ENCODE data around the gene TMEM86B.
"Not testable (repeated sequence)": the region's sequence is repeated elsewhere in the genome, so short reads cannot be mapped to it uniquely, and the experiment has no call there.

Gene TMEM86B

GRCh38 chr19:55209693-55210472, 18.7 kb downstream of the TMEM86B start:
- DNase-seq (ENCODE audit: insufficient read length, low spot score) (no peak), FAIRE-seq (no peak)
- TF ChIP-seq POU2F2 (IDR thresholded peaks at IDR 0.05; ENCODE audit: low read depth, low read length) (no peak), POLR2AphosphoS5 (IDR thresholded peaks at IDR 0.05; ENCODE audit: low read depth, low read length) (no peak), SPI1 (IDR thresholded peaks at IDR 0.05; ENCODE audit: low read depth, low read length) (no peak), POLR2A (IDR thresholded peaks at IDR 0.05; ENCODE audit: low read depth, low read length) (no peak)

- TF ChIP-seq PAX5 (IDR thresholded peaks at IDR 0.05; ENCODE audit: insufficient read depth, low read length, severe bottlenecking): no peak
- TF ChIP-seq TAF1 (IDR thresholded peaks at IDR 0.05; ENCODE audit: low read depth, low read length): no peak
- no peak for TF ChIP-seq SPI1 (IDR thresholded peaks at IDR 0.05; ENCODE audit: low read depth, low read length)
- no peak for TF ChIP-seq POLR2A (IDR thresholded peaks at IDR 0.05; ENCODE audit: low read depth, low read length)
- TF ChIP-seq POLR2AphosphoS5 (IDR thresholded peaks at IDR 0.05; ENCODE audit: low read depth, low read length): no peak
- no peak for TF ChIP-seq POU2F2 (IDR thresholded peaks at IDR 0.05; ENCODE audit: low read depth, low read length)
- no peak for FAIRE-seq
- DNase-seq (ENCODE audit: insufficient read length, low spot score): no peak
These were observed 19.5 kb downstream of the TMEM86B start, which contains the start of gene PTPRH for GRCh38 chr19:55208880-55209692. Gene PTPRH (minus strand): TSS chr19:55209501. CDS start chr19:55209433, 68 bp downstream.

- FAIRE-seq: no peak
These were observed 21.7 kb downstream of the TMEM86B start for GRCh38 chr19:55206664-55207500.

GRCh38 chr19:55202199-55202598, 26.4 kb downstream of the TMEM86B start:
- not testable (repeated sequence) for DNase-seq (ENCODE audit: insufficient read length, low spot score); FAIRE-seq

More at GRCh38 chr19:55206664-55207500, 21.7 kb downstream of the TMEM86B start:
- no peak for TF ChIP-seq TAF1 (IDR thresholded peaks at IDR 0.05; ENCODE audit: low read depth, low read length)
- no peak for TF ChIP-seq PAX5 (IDR thresholded peaks at IDR 0.05; ENCODE audit: insufficient read depth, low read length, severe bottlenecking)
- no peak for TF ChIP-seq POU2F2 (IDR thresholded peaks at IDR 0.05; ENCODE audit: low read depth, low read length)
- TF ChIP-seq SPI1 (IDR thresholded peaks at IDR 0.05; ENCODE audit: low read depth, low read length): no peak
- TF ChIP-seq POLR2AphosphoS5 (IDR thresholded peaks at IDR 0.05; ENCODE audit: low read depth, low read length): no peak
- TF ChIP-seq POLR2A (IDR thresholded peaks at IDR 0.05; ENCODE audit: low read depth, low read length): no peak
- no peak for DNase-seq (ENCODE audit: insufficient read length, low spot score)

GRCh38 chr19:55199620-55200204, 28.9 kb downstream of the TMEM86B start:
- DNase-seq (ENCODE audit: insufficient read length, low spot score) (no peak), FAIRE-seq (no peak)
- TF ChIP-seq PAX5 (IDR thresholded peaks at IDR 0.05; ENCODE audit: insufficient read depth, low read length, severe bottlenecking) (no peak), POLR2A (IDR thresholded peaks at IDR 0.05; ENCODE audit: low read depth, low read length) (no peak), POU2F2 (IDR thresholded peaks at IDR 0.05; ENCODE audit: low read depth, low read length) (no peak), TAF1 (IDR thresholded peaks at IDR 0.05; ENCODE audit: low read depth, low read length) (no peak), POLR2AphosphoS5 (IDR thresholded peaks at IDR 0.05; ENCODE audit: low read depth, low read length) (no peak), SPI1 (IDR thresholded peaks at IDR 0.05; ENCODE audit: low read depth, low read length) (no peak)

- DNase-seq (ENCODE audit: insufficient read length, low spot score): no peak
- TF ChIP-seq PAX5 (IDR thresholded peaks at IDR 0.05; ENCODE audit: insufficient read depth, low read length, severe bottlenecking) (no peak), TAF1 (IDR thresholded peaks at IDR 0.05; ENCODE audit: low read depth, low read length) (no peak), SPI1 (IDR thresholded peaks at IDR 0.05; ENCODE audit: low read depth, low read length) (no peak), POLR2AphosphoS5 (IDR thresholded peaks at IDR 0.05; ENCODE audit: low read depth, low read length) (no peak), POU2F2 (IDR thresholded peaks at IDR 0.05; ENCODE audit: low read depth, low read length) (no peak), POLR2A (IDR thresholded peaks at IDR 0.05; ENCODE audit: low read depth, low read length) (no peak)
- no peak for FAIRE-seq
These were observed 29.9 kb downstream of the TMEM86B start for GRCh38 chr19:55198651-55199050.

GRCh38 chr19:55197528-55197927, 31.0 kb downstream of the TMEM86B start:
- FAIRE-seq: no peak
- no peak for DNase-seq (ENCODE audit: insufficient read length, low spot score)
- no peak for TF ChIP-seq TAF1 (IDR thresholded peaks at IDR 0.05; ENCODE audit: low read depth, low read length)

GRCh38 chr19:55196803-55197202, 31.8 kb downstream of the TMEM86B start:
- FAIRE-seq (no peak), DNase-seq (ENCODE audit: insufficient read length, low spot score) (no peak)
- TF ChIP-seq PAX5 (IDR thresholded peaks at IDR 0.05; ENCODE audit: insufficient read depth, low read length, severe bottlenecking) (no peak), TAF1 (IDR thresholded peaks at IDR 0.05; ENCODE audit: low read depth, low read length) (no peak), POLR2A (IDR thresholded peaks at IDR 0.05; ENCODE audit: low read depth, low read length) (no peak), POU2F2 (IDR thresholded peaks at IDR 0.05; ENCODE audit: low read depth, low read length) (no peak), POLR2AphosphoS5 (IDR thresholded peaks at IDR 0.05; ENCODE audit: low read depth, low read length) (no peak), SPI1 (IDR thresholded peaks at IDR 0.05; ENCODE audit: low read depth, low read length) (no peak)

GRCh38 chr19:55193481-55193880, 35.1 kb downstream of the TMEM86B start:
- FAIRE-seq (no peak), DNase-seq (ENCODE audit: insufficient read length, low spot score) (no peak)
- TF ChIP-seq TAF1 (IDR thresholded peaks at IDR 0.05; ENCODE audit: low read depth, low read length) (no peak), POLR2A (IDR thresholded peaks at IDR 0.05; ENCODE audit: low read depth, low read length) (no peak), POLR2AphosphoS5 (IDR thresholded peaks at IDR 0.05; ENCODE audit: low read depth, low read length) (no peak), POU2F2 (IDR thresholded peaks at IDR 0.05; ENCODE audit: low read depth, low read length) (no peak), PAX5 (IDR thresholded peaks at IDR 0.05; ENCODE audit: insufficient read depth, low read length, severe bottlenecking) (no peak), SPI1 (IDR thresholded peaks at IDR 0.05; ENCODE audit: low read depth, low read length) (no peak)
